DOHH2 (cell line): Measurements from ENCODE around the gene TMA7.
"Not testable (repeated sequence)": the region's sequence is repeated elsewhere in the genome, so short reads cannot be mapped to it uniquely, and the experiment has no call there.

ENCODE experiments used
- CTCF ChIP-seq: fragments of 200-600 bp; sonication (generic); IDR thresholded peaks from one replicate; pipeline ENCODE4 v1.5.1; 2014; ENCODE audit warnings: antibody characterized with exemption, mild to moderate bottlenecking, low read depth, low read length; ENCODE audit not compliant: poor library complexity, severe bottlenecking
- EZH2phosphoT487 ChIP-seq: fragments of 200-600 bp; sonication (generic); IDR thresholded peaks from 2 replicates; pipeline ENCODE4 v1.6.1; 2017; ENCODE audit warnings: borderline replicate concordance, mild to moderate bottlenecking, antibody characterized with exemption, low read length, moderate library complexity, mixed read lengths

DNA sequence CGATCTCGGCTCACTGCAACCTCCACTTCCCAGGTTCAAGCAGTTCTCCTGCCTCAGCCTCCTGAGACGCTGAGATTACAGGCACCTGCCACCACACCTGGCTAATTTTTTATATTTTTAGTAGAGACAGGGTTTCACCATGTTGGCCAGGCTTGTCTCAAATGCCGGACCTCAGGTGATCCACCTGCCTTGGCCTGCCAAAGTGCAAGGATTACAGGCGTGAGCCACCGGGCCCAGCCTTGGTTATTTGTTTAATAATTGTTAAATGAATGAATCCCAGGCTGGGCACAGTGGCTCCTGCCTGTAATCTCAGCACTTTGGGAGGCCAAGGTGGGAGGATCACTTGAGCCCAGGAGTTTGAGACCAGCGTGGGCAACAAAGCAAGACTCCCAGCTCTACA lies 21.7 kb downstream of the TMA7 start:
- not testable (repeated sequence) for TF ChIP-seq CTCF, EZH2phosphoT487
